HG02610 (cell line): ENCODE results near the gene EFHD1.
"Not testable (repeated sequence)": the region's sequence is repeated elsewhere in the genome, so short reads cannot be mapped to it uniquely, and the experiment has no call there.

Experiments used
- ATAC-seq: cut with Tn5 transposase; IDR thresholded peaks from one replicate; pipeline ENCODE4 v1.9.1; 2021; ENCODE audit warnings: mild to moderate bottlenecking, moderate library complexity; ENCODE audit not compliant: unreplicated experiment

The EFHD1 gene

GRCh38 chr2:232615339-232615738 is 18.1 kb upstream of the EFHD1 start:
- no peak for ATAC-seq

- ATAC-seq: no peak
These were observed 12.2 kb upstream of the EFHD1 start for GRCh38 chr2:232621186-232621585.

DNA sequence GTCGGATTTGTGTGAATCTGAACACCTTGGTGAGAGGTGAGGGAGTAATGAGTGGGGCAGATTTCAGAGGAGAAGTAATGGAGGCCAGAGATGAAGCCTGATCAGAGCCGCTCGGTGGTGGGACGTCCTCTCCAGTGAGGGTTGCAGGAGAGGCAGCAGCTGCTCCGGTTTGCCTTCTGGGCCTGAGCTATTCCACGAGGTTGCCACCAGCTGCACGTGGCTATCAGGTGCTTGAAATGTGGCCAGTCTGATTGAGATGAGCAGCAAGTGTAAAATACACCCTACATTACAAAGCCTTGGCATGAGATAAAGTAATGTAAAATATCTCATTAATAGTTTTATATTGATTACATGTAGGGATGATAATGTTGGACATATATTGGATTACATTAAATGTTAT is 10.8 kb upstream of the EFHD1 start:
- ATAC-seq: no peak

GRCh38 chr2:232623768-232624765 is 9.3 kb upstream of the EFHD1 start:
- no peak for ATAC-seq

GRCh38 chr2:232626584-232626983 is 6.8 kb upstream of the EFHD1 start:
- ATAC-seq: no peak

DNA sequence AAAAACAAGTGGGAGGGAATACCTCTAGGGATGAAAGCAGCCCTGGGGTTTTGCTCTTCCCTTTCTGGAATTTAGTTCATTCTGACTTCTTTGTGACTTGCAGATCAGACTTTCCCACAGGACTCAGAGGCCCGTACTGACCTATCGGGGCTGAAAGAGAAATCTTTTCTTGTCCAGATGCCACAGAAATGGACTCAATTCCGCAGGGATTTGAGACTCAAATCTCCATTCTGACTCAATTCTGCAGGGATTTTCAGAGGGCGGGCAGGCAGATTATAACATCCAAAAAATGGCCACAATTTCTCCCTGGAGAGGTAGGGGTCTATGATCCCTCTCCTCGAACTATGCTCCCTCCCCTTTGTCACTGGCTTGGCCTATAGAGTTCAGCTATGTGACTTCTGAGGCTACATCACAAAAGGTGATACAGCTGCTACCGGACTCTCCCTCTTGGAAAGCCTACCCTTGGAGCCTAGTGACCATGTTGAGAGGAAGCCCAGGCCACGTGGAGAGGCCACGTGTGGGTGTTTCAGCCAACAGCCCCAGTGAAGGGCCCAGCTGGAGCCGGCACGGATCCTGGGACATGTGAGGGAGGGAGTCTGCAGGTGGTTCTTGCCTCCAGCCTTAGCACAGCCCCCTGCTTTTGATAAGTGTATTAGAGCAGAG is 4.8 kb upstream of the EFHD1 start:
- no peak for ATAC-seq

GRCh38 chr2:232629129-232629475 is 4.3 kb upstream of the EFHD1 start:
- no peak for ATAC-seq

GRCh38 chr2:232632229-232632903 is 1.0 kb upstream of the EFHD1 start:
- no peak for ATAC-seq

- ATAC-seq: no peak
These were observed 446 bp upstream of the EFHD1 start for GRCh38 chr2:232632904-232633412.

DNA sequence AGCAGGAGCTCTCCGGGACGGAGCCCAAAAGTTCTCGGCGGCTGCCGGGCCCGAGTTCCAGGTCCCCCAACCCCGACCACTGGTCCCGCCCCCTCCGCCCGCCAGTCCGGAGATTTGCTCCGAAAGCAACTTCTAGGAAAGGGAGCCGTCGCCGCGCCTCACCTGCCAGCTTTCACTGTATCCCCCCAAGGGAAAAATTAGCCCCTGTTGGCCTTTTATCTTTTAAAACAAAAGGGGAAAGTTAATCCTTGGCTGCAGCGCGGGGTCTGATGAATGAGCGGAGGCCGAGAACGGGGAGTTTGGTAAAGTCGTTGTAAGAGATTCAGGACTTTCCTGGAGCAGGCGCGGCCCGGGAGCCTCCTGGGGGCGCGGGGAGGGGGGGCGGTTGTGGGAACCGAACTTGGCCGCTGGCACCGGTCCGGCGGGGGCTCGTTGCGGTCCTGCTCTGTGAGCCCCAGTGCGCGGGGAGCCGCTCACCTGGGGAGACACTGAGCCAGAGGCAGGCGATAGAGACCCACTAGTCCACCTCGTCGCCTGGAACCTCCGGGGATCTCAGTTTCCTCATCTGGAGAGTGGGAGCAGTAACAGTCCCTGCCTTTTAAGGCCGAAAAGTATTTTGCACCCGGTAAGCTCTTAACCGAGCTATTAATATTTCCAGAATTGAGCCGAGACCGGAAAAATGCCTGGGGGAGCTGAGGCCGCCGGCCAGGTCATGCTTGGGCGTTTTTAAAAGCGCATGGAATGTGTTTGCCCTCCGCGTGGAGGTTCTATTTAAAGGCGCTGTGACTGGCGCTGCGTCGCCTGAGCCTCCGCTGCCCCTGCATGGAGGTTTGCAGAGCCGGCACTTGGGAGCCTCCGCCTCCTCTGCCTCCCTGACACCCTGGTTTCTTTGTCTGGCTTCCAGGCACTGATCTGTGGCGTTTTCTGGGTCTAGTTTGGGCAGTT is 1.1 kb downstream of the EFHD1 start:
- ATAC-seq: no peak

DNA sequence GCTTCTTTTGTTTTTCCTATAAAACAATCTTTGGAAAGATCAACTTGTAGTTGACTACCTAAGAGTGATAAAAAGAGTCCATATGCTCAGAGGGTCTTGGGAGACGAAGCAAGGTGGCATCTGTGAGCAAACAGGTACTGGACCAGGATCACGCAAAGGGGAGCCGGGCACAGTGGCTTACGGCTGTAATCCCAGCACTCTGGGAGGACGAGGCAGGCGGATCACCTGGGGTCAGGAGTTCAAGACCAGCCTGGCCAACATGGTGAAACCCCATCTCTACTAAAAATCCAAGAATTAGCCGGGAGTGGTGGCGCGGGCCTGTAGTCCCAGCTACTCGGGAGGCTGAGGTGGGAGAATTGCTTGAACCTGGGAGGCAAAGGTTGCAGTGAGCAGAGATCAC is 2.0 kb downstream of the EFHD1 start:
- ATAC-seq: not testable (repeated sequence)

- no peak for ATAC-seq
These were observed 2.4 kb downstream of the EFHD1 start for GRCh38 chr2:232635820-232636219.

DNA sequence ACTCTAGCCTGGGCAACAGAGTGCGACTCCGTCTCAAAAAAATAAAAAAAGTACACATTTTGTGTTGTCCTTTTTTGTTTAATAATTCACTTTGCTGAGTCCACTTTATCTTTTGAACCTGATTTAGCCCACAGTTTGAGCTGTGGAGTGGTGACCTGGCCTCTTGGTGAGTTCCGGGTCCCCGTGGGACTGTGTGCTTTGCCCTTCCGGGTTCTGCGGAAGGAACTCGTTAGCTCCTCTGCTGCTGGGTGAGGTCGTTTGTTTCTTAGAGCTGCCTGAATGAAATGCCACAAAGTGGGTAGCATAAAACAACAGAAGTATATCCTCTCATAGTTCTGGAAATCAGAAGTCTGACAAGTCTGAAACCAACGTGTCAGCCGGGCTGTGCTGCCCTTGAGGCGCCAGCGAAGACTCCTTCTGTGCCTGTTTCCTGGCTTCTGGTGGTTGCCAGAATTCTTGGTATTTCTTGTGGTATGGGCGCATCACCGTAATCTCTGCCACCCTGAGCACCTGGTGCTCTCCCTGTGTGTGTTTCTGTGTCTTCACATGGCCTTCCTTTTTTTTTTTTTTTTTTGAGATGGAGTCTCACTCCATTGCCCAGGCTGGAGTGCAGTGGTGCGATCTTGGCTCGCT is 3.5 kb downstream of the EFHD1 start:
- ATAC-seq: no peak

- no peak for ATAC-seq
These were observed 4.6 kb downstream of the EFHD1 start for GRCh38 chr2:232637866-232638583.

DNA sequence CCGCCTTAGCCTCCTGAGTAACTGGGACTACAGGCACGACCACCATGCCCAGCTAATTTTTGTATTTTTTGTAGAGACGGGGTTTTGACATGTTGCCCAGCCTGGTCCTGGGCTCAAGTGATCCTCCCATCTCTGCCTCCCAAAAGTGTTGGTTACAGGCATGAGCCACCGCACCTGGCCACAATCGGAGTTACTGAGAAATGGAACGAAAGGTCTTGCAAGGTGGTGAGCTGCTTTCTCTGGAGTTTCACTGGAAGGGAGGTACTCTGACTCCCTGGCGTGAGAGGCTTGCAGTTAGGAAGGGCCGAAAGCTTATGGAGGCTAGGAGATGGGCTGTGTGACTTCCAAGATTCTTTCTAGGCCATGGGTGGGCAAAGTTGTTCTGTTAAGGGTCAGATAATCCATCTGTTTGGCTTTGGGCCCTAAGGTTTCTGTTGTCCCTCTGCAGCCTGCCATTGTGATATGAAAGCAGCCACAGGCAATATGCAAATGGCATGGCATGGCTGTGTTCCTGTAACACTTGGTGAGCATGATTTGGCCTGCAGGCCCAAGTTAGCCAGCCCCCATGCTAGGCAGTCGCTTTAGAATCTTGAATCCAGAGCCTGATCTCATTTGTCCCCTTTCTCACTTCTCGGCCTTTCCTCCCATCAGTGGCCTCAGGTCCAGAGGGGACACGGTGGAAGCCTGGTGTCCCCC is 7.9 kb downstream of the EFHD1 start:
- no peak for ATAC-seq

GRCh38 chr2:232643147-232643425 is 9.7 kb downstream of the EFHD1 start:
- no peak for ATAC-seq

- no peak for ATAC-seq
These were observed 10.5 kb downstream of the EFHD1 start for GRCh38 chr2:232643813-232644347.

- ATAC-seq: no peak
These were observed 11.7 kb downstream of the EFHD1 start for GRCh38 chr2:232645061-232645460.

GRCh38 chr2:232646726-232647125 is 13.3 kb downstream of the EFHD1 start:
- ATAC-seq: no peak
